Mesothelial cell of epicardium (in vitro differentiated cells): ENCODE results near the gene WDR87. TPM values are rescaled to one million over a fixed set of nuclear protein-coding genes. Genes with fewer than 3 reads are reported as not detected.

Experiments used
- DNase-seq, 2 experiments: peaks; one replicate each; pipeline ENCODE4 v3.0.0; 2021; ENCODE audit warnings: low spot score in 2 of 2; ENCODE audit not compliant: unreplicated experiment in 2 of 2
- H3K27ac Mint-ChIP-seq: 2 replicates; pipeline ENCODE4 v1.8.0; 2021; ENCODE audit warnings: mixed read lengths
- H3K27me3 Mint-ChIP-seq: 2 replicates; pipeline ENCODE4 v1.8.0; 2021; ENCODE audit warnings: low read depth, mixed read lengths
- H3K36me3 Mint-ChIP-seq: 2 replicates; pipeline ENCODE4 v1.8.0; 2021; ENCODE audit warnings: mixed read lengths
- H3K4me1 Mint-ChIP-seq: 2 replicates; pipeline ENCODE4 v1.8.0; 2021; ENCODE audit warnings: mixed read lengths
- H3K4me3 Mint-ChIP-seq: 2 replicates; pipeline ENCODE4 v1.8.0; 2021; ENCODE audit warnings: mild to moderate bottlenecking, moderate library complexity, mixed read lengths
- H3K9me3 Mint-ChIP-seq: 2 replicates; pipeline ENCODE4 v1.8.0; 2021; ENCODE audit warnings: mixed read lengths
- total RNA-seq: library from RNA; stranded (reverse); gene quantifications from 3 replicates; pipeline ENCODE4 v1.2.1, GENCODE V29; 2021
- TF ChIP-seq, protein P1 (sequence below): fragments of 200-600 bp; sonication (generic); IDR thresholded peaks from one replicate; pipeline ENCODE4 v1.5.0; 2021; ENCODE audit warnings: antibody characterized with exemption; ENCODE audit not compliant: unreplicated experiment

Gene WDR87
- total RNA-seq: 0.16 TPM in 1 of 3 replicates, not detected in the others

DNA sequence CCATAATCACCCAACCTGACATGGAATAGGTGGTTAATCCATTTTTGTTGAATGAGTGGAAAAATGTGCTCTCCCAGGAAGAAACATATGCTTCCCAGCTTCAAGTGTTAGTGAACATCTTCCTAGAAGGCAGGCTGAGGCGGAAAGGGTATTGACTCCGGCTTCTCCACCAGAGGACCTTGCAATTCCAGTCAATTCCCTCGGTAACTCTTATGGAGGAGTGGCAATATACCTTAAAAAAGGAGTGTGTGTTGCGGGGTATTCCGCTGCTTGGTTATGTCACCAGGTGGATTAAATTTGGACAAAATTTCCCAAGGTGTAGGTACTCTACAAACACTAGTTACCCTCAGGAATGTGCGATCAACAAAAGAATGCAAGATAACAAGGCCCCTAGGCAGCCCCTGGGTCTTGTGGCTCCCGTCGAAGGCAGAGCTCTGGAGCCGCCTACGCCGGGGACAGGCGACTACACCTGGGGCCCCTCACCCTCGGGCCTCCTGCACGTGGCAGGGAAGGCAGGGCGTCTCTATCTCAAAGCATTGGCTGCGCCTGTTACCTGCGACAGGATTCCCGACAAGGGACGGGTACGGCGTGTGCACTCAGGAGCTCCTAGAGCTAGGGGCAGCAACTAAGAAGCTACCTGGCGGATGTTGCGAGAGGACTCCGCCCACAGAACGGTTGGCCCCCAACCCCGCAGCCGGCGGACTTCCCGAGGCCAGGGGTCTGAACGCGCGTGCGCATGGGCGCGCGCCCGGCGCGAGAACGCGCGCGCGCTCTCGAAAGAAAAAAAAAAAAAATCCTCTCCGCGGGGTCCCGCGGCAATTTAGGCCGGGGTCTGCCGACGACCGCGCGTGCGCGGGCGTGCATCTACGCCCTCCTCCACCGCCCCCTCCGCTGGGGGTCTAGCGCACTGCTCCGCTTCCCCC is at the start of gene WDR87:
Gene WDR87 (minus strand): TSS at position 649 of the 923 bp plus-strand sequence. CDS start 8,355 bp downstream, outside the sequence.
- H3K27ac Mint-ChIP-seq: peak within 1 kb of the TSS; percentile 97
- TF ChIP-seq, protein P1, sequence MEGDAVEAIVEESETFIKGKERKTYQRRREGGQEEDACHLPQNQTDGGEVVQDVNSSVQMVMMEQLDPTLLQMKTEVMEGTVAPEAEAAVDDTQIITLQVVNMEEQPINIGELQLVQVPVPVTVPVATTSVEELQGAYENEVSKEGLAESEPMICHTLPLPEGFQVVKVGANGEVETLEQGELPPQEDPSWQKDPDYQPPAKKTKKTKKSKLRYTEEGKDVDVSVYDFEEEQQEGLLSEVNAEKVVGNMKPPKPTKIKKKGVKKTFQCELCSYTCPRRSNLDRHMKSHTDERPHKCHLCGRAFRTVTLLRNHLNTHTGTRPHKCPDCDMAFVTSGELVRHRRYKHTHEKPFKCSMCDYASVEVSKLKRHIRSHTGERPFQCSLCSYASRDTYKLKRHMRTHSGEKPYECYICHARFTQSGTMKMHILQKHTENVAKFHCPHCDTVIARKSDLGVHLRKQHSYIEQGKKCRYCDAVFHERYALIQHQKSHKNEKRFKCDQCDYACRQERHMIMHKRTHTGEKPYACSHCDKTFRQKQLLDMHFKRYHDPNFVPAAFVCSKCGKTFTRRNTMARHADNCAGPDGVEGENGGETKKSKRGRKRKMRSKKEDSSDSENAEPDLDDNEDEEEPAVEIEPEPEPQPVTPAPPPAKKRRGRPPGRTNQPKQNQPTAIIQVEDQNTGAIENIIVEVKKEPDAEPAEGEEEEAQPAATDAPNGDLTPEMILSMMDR: no peak
- H3K36me3 Mint-ChIP-seq: no peaks in the 10 kb centered on the region
- DNase-seq: peak in 1 of 2 experiments; percentile 85
- no peaks in the 10 kb centered on the region for H3K27me3 Mint-ChIP-seq
- no peaks in the 10 kb centered on the region for H3K9me3 Mint-ChIP-seq
- H3K4me3 Mint-ChIP-seq: peak within 1 kb of the TSS; percentile 94
- H3K4me1 Mint-ChIP-seq: peaks cover 27% of the 10 kb centered on the region

DNA sequence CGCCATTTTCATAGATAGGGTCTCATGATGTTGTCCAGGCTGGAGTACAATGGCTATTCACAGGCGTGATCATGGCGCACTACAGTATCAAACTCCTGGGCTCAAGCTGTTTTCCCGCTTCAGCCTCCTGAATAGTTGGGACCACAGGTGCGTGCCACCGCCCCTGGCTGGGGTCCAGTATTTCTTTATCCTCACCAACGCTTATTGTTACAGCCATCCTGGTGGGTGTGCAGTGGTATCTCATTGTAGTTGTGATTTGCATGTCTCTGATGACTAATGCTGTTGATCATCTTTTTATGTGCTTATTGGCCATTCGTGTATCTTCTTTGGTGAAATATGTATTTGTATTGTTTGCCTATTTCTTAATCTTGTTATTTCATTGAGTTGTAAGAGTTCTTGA is 49.6 kb upstream of the WDR87 start:
- Mint-ChIP-seq H3K4me3 (no peak overlapping the region), H3K4me1 (peaks cover 14% of the 10 kb centered on the region), H3K9me3 (peaks cover 9% of the 10 kb centered on the region), H3K36me3 (peaks cover 9% of the 10 kb centered on the region), H3K27ac (no peak overlapping the region), H3K27me3 (no peaks in the 10 kb centered on the region)
- DNase-seq: no peak
- TF ChIP-seq, protein P1: no peak

DNA sequence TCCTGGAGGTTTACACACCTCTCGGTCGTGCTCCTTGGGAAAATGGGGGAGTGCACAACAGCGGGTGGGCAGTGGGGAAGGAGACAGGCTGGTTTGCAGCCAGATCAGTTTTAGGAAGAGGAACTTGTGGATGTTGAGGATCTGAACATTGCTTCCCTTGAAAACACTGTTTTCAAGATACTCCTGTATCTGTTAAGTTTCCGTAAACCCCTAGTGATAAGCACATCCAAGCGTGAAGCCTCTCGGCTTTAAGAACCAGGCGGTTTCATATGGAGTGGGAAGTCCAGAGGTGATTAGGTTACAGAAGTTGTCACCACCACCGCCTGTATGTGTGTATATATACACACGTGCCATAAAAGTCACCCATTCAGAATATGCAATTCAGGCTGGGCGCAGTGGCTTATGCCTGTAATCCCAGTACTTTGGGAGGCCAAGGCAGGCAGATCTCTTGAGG is 48.1 kb upstream of the WDR87 start:
- Mint-ChIP-seq H3K27ac (peak overlapping the region; percentile 82), H3K4me3 (no peak overlapping the region), H3K9me3 (peaks cover 9% of the 10 kb centered on the region), H3K36me3 (peaks cover 17% of the 10 kb centered on the region), H3K27me3 (no peaks in the 10 kb centered on the region), H3K4me1 (peaks cover 14% of the 10 kb centered on the region)
- TF ChIP-seq, protein P1: no peak
- DNase-seq: no peak

DNA sequence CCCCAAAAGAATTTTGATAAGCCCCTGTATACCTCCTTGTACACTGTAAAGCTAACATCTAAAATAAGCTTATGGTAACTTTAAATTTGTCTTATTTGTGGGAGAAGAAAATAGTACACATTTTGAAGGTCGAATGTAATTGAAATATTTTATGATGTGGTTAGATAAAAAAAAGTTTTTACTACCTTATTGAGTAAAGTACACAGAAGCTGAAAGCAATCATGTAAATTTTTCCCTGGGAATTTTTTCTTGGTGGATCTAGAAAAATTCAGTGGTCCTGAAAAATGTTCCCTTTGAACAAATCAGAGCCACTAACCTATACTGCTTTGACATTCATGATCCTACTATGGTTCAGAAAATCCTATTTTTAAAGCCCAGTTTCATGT is 47.5 kb upstream of the WDR87 start:
- peaks cover 14% of the 10 kb centered on the region for H3K4me1 Mint-ChIP-seq
- H3K27me3 Mint-ChIP-seq: no peaks in the 10 kb centered on the region
- H3K36me3 Mint-ChIP-seq: peaks cover 17% of the 10 kb centered on the region
- TF ChIP-seq, protein P1: no peak
- peaks cover 9% of the 10 kb centered on the region for H3K9me3 Mint-ChIP-seq
- peak overlapping the region; percentile 82 for H3K27ac Mint-ChIP-seq
- no peak for DNase-seq
- no peak overlapping the region for H3K4me3 Mint-ChIP-seq

DNA sequence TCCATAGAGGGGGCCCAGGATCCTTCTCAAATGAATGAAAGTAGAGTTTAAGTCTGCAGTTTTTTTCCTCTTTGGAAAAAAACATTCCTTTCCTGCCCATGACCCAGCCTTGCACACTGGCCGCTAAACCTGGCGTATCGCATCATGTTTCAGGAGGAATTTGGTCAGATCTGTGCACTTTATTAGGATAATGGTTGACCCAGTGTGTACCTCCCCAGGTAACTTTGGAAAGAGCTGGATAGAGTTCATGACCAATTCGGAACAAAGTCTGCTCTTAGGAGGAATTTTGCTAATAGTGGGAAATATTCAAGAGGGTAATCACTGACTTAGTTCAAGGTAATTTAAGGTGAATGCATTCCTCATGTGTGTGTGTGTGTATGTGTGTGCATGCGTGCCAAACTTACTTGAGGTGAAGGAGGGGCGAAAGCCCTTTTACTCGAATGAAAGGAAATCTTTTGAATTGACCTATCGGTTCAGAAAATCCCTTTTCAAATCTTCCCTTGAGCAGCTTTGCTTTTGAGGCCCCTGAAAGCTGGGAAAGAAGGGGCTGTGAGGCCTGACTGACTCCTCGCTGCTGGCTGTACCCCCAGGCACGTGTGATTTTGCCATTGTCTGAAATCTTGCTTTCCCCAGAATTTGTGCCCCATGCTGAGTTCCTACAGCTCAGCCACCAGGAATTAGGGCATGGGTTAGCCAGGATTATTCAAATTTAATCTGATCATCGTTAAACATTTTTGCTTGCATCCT is 47.0 kb upstream of the WDR87 start:
- H3K4me1 Mint-ChIP-seq: peaks cover 14% of the 10 kb centered on the region
- no peak for DNase-seq
- peak overlapping the region; percentile 82 for H3K27ac Mint-ChIP-seq
- TF ChIP-seq, protein P1: no peak
- no peak overlapping the region for H3K4me3 Mint-ChIP-seq
- no peaks in the 10 kb centered on the region for H3K27me3 Mint-ChIP-seq
- peaks cover 13% of the 10 kb centered on the region for H3K36me3 Mint-ChIP-seq
- H3K9me3 Mint-ChIP-seq: peaks cover 4% of the 10 kb centered on the region
